DOHH2 (cell line): ENCODE measurements around the gene SLC9A1.

Experiments used
- H3F3A ChIP-seq: fragments of 200-600 bp; sonication (generic), shearing (Covaris generic); 2 replicates; pipeline ENCODE4 v1.6.0; 2016; ENCODE audit warnings: antibody characterized with exemption, mild to moderate bottlenecking; ENCODE audit not compliant: control insufficient read depth, insufficient read depth
- H3K27ac ChIP-seq: fragments of 200-600 bp; sonication (generic); 2 replicates; pipeline ENCODE4 v1.5.1; 2014; ENCODE audit warnings: low read depth, mild to moderate bottlenecking, low read length, moderate library complexity
- H3K27me3 ChIP-seq: fragments of 200-600 bp; sonication (generic); 2 replicates; pipeline ENCODE4 v1.6.1; 2014; ENCODE audit warnings: mild to moderate bottlenecking, low read length, mixed read lengths; ENCODE audit not compliant: control insufficient read depth
- H3K36me3 ChIP-seq: fragments of 200-600 bp; sonication (generic); 2 replicates; pipeline ENCODE4 v1.6.1; 2014; ENCODE audit warnings: mild to moderate bottlenecking, low read length, moderate library complexity, mixed read lengths; ENCODE audit not compliant: control insufficient read depth
- H3K4me1 ChIP-seq: fragments of 200-600 bp; sonication (generic); 2 replicates; pipeline ENCODE4 v1.6.1; 2014; ENCODE audit warnings: mild to moderate bottlenecking, low read length, mixed read lengths; ENCODE audit not compliant: control insufficient read depth
- H3K4me2 ChIP-seq: fragments of 200-600 bp; sonication (generic); 2 replicates; pipeline ENCODE4 v1.6.0; 2014; ENCODE audit warnings: mild to moderate bottlenecking, low read length, moderate library complexity
- H3K4me3 ChIP-seq: fragments of 200-600 bp; sonication (generic); 2 replicates; pipeline ENCODE4 v1.5.1; 2014; ENCODE audit warnings: mild to moderate bottlenecking, low read length, mixed read lengths
- H3K79me2 ChIP-seq: fragments of 200-600 bp; sonication (generic); 2 replicates; pipeline ENCODE4 v1.6.1; 2014; ENCODE audit warnings: mild to moderate bottlenecking, low read length, mixed read lengths; ENCODE audit not compliant: control insufficient read depth
- H3K9me2 ChIP-seq: fragments of 200-600 bp; sonication (generic); replicated peaks from 2 replicates; pipeline ENCODE4 v1.6.1; 2014; ENCODE audit warnings: mild to moderate bottlenecking, low read length, mixed read lengths; ENCODE audit not compliant: control insufficient read depth
- H3K9me3 ChIP-seq: fragments of 200-600 bp; sonication (generic); 2 replicates; pipeline ENCODE4 v1.6.1; 2014; ENCODE audit warnings: antibody characterized with exemption, low read length, mixed read lengths; ENCODE audit not compliant: control insufficient read depth, insufficient read depth
- H4K20me1 ChIP-seq: fragments of 200-600 bp; sonication (generic); 2 replicates; pipeline ENCODE4 v1.6.0; 2014; ENCODE audit warnings: low read depth, mild to moderate bottlenecking, antibody characterized with exemption, low read length, moderate library complexity; ENCODE audit not compliant: control insufficient read depth, insufficient read depth
- CTCF ChIP-seq: fragments of 200-600 bp; sonication (generic); IDR thresholded peaks from one replicate; pipeline ENCODE4 v1.5.1; 2014; ENCODE audit warnings: antibody characterized with exemption, mild to moderate bottlenecking, low read depth, low read length; ENCODE audit not compliant: poor library complexity, severe bottlenecking
- EZH2phosphoT487 ChIP-seq: fragments of 200-600 bp; sonication (generic); IDR thresholded peaks from 2 replicates; pipeline ENCODE4 v1.6.1; 2017; ENCODE audit warnings: borderline replicate concordance, mild to moderate bottlenecking, antibody characterized with exemption, low read length, moderate library complexity, mixed read lengths

Gene SLC9A1

GRCh38 chr1:27139980-27140379 lies 14.9 kb downstream of the SLC9A1 start:
- H3K4me2 ChIP-seq, result no peak overlapping the region
- no peaks in the 10 kb centered on the region for H4K20me1 ChIP-seq
- no peaks in the 10 kb centered on the region for H3F3A ChIP-seq
- no peaks in the 10 kb centered on the region for H3K9me2 ChIP-seq
- H3K79me2 ChIP-seq, result peaks cover 63% of the 10 kb centered on the region
- no peak overlapping the region for H3K4me3 ChIP-seq
- no peak overlapping the region for H3K27ac ChIP-seq
- H3K4me1 ChIP-seq, result peaks cover 40% of the 10 kb centered on the region
- no peaks in the 10 kb centered on the region for H3K27me3 ChIP-seq
- peaks cover 3% of the 10 kb centered on the region; the same call in 1 of the 2 replicates for H3K36me3 ChIP-seq
- H3K9me3 ChIP-seq, result no peaks in the 10 kb centered on the region
- TF ChIP-seq CTCF (no peak), EZH2phosphoT487 (no peak)

- Histone ChIP-seq H3K4me2 (no peak overlapping the region), H3K4me1 (peaks cover 40% of the 10 kb centered on the region), H3K79me2 (peaks cover 58% of the 10 kb centered on the region), H3K27me3 (no peaks in the 10 kb centered on the region), H3K27ac (no peak overlapping the region), H4K20me1 (no peaks in the 10 kb centered on the region), H3K4me3 (no peak overlapping the region), H3K36me3 (peaks cover 3% of the 10 kb centered on the region; the same call in 1 of the 2 replicates), H3K9me3 (no peaks in the 10 kb centered on the region), H3K9me2 (no peaks in the 10 kb centered on the region), H3F3A (no peaks in the 10 kb centered on the region)
- TF ChIP-seq CTCF, result no peak
- no peak for TF ChIP-seq EZH2phosphoT487
These were observed 16.0 kb downstream of the SLC9A1 start for GRCh38 chr1:27138927-27139326.

GRCh38 chr1:27138368-27138767 lies 16.6 kb downstream of the SLC9A1 start:
- Histone ChIP-seq H3K27me3 (no peaks in the 10 kb centered on the region), H3K27ac (no peak overlapping the region), H3K36me3 (peaks cover 3% of the 10 kb centered on the region; the same call in 1 of the 2 replicates), H4K20me1 (no peaks in the 10 kb centered on the region), H3K79me2 (peaks cover 54% of the 10 kb centered on the region), H3K4me2 (no peak overlapping the region), H3K9me3 (no peaks in the 10 kb centered on the region), H3K4me3 (no peak overlapping the region), H3K9me2 (no peaks in the 10 kb centered on the region), H3F3A (no peaks in the 10 kb centered on the region), H3K4me1 (peaks cover 40% of the 10 kb centered on the region)
- TF ChIP-seq EZH2phosphoT487 (no peak), CTCF (no peak)

GRCh38 chr1:27137544-27138075 lies 17.3 kb downstream of the SLC9A1 start:
- Histone ChIP-seq H3K4me1 (peaks cover 36% of the 10 kb centered on the region), H3F3A (no peaks in the 10 kb centered on the region), H4K20me1 (no peaks in the 10 kb centered on the region), H3K36me3 (peaks cover 3% of the 10 kb centered on the region; the same call in 1 of the 2 replicates), H3K9me3 (no peaks in the 10 kb centered on the region), H3K4me3 (peak overlapping the region; percentile 72), H3K27ac (peak overlapping the region; percentile 64), H3K4me2 (peak overlapping the region; percentile 93), H3K27me3 (no peaks in the 10 kb centered on the region), H3K79me2 (peaks cover 47% of the 10 kb centered on the region), H3K9me2 (no peaks in the 10 kb centered on the region)
- no peak for TF ChIP-seq CTCF
- no peak for TF ChIP-seq EZH2phosphoT487
